HL-60/S4 treated with phorbol 12-myristate 13-acetate at 8.2 ng/mL for 4 days and 3 days (cell line): ENCODE results near the gene PREX1.
"Not testable (repeated sequence)": the region's sequence is repeated elsewhere in the genome, so short reads cannot be mapped to it uniquely, and the experiment has no call there.

Experiments
- in situ Hi-C: fragments of 300-500 bp; cut with MboI; formaldehyde crosslinking; loops from 2 replicates; pipeline ENCODE4 v1.15.0; 2022; ENCODE audit warnings: low sequenced_read_pairs

PREX1 gene

DNA sequence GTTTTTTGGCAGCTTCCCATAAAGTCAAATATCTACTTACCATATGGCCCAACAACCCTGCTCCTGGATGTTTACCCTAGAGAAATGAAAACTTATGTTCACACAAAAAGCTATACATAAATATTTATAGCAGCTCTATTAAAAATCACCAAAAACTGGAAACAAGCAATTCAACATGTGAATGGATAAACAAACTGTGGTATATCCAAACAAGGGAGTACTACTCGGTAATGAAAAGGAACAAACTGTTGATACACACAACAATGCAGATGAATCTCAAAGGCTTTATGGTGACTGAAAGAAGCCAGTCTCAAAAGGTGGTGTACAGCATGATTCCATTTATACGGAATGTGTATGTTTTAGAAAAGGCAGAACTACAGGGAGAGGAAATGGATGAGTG is 48.4 kb downstream of the PREX1 start:
- in situ Hi-C loops = no loop called here

DNA sequence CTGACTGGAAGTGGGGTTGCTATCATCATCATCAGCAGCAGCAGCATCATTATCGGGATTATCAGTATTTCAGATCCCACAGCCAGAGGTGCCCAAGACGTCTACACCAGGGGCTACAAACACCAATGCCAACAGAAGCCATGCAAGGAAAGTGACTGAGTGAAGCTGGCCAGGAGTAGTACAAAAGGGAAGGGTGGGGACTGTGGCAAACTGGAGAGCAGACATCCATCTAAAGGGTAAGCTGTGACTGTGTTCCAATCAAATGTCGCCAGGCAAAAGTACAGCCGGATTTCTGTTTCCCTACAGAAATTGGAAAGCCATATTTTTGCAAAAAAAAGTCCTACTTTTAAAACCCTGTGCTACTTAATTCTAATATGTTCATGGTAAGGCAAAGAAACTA is 50.0 kb downstream of the PREX1 start:
- in situ Hi-C loops = no loop called here

DNA sequence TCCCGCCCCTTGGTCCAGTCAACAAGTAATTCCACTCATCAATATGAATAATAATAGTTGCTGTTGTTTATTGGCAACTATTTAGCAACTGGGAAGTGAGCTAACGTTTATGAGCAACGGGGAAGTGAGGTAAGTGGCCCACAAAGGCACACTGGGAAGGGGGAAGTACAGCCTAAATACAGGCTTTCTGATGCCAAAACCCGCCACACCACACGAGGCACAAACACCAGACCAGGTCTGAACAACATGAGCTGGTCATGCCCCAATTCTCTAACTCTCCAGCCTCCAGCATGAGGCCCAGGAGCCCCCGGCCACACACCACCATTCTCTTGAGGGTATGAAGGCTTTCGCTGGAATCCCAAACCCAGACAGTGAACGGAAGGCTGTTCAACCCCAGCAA is 50.8 kb downstream of the PREX1 start:
- in situ Hi-C loops = no loop called here

DNA sequence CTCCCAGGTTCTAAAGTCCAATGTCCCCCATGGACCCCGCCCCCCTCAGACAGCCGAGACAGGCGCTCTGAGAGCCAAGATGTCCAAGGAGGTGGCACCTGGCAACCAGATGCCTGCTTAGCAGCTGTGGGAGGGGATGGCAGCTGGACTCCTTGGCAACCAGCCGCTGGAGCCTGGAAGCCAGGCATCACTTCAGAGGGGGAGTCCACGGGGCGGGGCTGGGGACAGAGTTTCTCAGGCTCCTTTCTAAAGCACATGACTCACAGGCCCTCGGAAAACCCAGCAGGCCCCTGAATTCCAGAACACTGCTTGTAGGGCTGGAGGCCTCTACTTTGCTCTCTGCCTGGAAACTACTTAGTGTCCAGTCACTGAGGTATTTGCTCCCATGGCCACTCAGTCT is 51.5 kb downstream of the PREX1 start:
- in situ Hi-C loops = no loop called here

DNA sequence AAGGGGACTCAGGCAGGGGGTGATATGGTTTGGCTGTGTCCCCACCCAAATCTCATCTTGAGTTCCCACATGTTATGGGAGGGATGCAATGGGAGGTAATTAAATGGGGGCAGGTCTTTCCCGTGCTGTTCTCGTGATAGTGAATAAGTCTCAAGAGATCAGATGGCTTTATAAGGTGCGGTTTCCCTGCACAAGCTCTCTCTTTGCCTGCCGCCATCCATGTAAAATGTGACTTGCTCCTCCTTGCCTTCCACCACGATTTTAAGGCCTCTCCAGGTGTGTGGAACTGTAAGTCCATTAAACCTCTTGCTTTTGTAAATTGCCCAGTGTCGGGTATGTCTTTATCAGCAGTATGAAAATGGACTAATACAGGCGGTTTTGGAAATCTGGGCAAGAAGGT is 52.3 kb downstream of the PREX1 start:
- in situ Hi-C loops = not testable (repeated sequence)

DNA sequence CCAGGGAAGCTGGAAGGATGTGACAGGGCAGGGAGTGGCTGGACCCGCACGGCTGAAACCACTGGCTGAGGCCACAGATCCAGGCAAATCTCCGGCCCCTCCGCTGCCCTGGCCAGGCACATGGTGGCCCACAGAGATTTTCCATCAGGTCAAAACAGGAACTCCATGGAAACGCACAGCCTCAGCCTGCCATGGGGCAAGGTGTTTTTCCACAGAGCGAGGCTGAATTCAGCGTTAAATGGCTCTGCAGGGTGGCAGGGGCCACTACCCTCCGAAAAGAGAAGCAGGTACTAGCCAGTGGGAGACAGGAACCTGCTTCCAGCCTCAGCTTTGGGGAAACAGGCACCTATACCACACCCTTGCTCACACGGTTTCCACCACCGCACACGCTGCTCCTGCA is 53.1 kb downstream of the PREX1 start:
- in situ Hi-C loops = no loop called here

DNA sequence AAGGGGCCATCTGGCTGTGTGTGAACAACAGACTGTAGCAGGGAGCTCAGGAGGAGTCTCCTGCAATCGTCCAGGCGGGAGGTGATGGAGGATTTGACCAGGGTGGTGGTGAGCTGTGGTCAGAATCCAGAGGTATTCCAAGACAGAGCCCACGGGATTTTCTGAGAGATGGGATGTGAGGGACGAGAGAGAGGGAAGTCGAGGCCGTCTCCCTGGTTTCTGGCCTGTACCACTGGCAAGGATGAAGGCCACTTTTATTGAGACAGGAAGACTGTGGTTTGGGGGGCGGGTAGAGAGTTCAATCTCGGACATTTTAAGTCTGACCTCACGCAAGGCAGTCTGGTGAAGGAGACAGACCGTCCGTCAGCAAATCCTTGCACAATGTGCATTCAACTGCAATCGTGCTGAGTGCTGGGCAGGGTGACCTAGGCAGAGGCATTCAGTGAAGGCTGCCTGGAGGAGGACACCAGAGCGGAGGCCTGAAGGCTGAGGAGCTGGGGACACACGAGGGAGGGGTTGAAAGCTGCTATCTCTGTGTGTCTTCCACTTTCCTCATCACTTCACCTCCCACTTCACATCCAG is 53.9 kb downstream of the PREX1 start:
- in situ Hi-C loops = no loop called here

DNA sequence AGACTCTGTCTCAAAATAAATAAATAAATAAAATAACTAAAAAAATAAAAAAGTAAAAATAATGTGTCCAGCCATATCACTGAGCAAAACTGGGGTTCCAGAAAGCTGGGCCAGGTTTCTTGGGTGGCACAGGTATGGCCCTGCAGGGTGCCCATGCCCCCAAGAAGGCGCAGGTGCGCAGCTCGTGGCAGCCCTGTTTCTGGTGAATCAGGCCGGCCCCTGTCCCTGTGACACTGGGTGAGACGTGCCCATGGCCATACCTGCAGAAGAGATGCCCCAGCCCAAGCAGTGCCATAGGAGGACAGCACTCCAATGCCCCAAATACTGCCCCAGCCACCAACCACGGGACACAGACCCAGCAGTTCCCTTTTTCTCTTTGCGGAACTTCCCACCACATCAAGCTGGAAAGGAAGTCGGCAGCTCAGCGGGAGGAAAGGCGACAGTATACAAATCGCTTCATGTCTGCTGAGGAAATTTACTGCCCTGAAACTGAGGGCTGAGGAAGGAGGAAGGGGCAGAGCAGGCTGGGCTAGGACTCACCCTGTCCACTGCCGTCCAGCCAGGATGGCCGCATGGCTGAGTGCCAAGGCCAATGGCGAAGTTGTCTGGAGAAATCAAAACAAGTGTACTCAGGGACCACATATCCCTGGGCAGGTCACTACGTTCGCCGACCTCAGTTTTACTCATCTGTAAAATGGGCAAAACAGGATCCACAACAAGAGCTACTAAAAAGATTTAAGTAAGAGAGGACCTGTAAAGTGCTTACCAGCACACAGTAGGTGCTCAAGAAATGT is 55.4 kb downstream of the PREX1 start:
- in situ Hi-C loops = no loop called here

DNA sequence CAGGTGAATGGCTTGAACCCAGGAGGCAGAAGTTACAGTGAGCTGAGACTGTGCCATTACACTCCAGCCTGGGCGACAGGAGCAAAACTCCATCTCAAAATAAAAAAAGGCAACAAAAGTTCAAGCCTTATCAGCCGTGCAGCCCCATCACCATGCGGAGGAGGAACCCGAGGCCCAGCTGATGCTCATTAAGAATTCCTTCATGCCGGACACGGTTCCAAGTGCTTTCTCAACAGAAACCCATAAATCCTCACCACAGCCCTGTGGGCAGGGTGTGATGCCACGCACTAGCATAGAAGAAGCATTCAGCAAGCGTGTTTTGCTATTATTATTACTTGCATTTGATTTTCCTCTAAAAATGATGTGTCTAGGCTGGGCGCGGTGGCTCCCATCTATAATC is 56.3 kb downstream of the PREX1 start:
- in situ Hi-C loops = no loop called here

DNA sequence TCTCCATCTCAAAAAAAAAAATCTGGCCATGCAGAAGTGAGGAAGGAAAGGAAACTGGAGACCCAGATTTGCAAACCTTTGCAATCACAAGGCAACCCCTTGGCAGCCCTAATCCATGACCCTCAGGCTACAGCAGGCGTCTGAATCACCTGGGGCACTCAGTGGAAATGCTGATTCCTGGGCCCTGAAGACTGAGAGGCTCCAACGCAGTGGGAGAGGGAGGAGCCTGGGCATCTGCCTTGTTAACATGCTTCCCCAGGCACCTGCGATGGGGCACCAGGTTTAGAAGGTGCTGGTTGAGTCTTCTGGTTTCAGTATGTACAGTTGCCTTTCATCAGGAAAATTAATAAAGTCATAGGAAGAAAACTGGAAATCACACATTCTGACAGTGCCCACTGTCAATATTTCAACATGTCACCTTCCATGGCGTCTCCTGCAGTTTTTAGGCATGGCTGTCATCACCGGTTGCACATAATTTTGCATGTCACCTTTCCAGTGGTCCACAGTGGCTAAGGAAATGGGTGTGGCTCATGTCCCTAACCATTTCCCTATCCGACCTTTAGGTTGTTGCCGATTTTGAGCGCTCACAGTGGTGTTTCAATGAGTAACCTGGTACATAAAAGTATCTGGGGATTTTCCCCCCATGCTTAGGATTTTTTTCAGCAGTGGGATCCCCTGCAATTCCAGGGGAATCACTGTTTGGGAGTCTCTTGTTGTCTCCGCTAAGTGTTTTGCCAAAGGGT is 56.9 kb downstream of the PREX1 start:
- in situ Hi-C loops = no loop called here

DNA sequence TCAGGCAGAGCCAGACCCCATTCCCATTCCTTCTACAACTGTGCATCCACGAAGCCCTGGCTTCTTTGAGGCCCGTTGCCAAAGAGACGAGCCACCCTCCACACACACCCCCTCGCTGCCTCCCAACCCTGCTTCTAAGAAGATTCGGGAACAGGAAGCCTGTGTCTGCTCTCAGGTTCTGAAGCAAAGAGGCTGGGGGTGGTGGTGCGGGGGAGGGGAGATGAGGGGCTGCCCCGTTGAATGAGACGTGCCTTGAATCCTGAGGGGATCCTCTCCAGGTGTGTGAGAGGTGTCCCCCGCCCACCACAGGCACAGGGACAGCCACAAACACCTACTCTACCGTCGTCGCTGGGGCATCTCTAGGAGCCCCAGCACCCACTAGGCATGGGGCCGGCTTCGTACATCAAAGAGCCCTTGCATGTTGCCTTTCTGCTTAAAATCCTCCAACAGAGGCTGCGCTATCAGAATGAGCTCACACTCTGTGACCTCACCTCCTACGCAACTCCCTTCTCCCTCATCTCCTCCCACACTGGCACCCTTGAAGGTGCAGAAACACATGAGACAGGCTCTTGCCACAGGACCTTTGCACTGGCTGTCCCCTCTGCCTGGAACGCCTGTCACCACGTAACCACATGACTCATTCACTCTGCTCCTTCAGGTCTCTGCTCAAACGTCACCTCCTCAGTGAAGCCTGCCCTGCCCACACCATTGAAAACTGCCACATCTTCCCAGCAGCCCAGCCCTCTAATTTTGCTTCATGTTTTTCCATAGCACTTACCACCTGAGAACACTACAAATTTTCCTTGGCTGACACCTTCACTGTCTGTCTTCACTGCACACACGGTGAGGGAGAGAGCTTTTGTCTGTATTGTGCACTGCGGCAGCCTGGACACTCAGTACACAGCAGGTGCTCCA is 58.5 kb downstream of the PREX1 start:
- in situ Hi-C loops = no loop called here

DNA sequence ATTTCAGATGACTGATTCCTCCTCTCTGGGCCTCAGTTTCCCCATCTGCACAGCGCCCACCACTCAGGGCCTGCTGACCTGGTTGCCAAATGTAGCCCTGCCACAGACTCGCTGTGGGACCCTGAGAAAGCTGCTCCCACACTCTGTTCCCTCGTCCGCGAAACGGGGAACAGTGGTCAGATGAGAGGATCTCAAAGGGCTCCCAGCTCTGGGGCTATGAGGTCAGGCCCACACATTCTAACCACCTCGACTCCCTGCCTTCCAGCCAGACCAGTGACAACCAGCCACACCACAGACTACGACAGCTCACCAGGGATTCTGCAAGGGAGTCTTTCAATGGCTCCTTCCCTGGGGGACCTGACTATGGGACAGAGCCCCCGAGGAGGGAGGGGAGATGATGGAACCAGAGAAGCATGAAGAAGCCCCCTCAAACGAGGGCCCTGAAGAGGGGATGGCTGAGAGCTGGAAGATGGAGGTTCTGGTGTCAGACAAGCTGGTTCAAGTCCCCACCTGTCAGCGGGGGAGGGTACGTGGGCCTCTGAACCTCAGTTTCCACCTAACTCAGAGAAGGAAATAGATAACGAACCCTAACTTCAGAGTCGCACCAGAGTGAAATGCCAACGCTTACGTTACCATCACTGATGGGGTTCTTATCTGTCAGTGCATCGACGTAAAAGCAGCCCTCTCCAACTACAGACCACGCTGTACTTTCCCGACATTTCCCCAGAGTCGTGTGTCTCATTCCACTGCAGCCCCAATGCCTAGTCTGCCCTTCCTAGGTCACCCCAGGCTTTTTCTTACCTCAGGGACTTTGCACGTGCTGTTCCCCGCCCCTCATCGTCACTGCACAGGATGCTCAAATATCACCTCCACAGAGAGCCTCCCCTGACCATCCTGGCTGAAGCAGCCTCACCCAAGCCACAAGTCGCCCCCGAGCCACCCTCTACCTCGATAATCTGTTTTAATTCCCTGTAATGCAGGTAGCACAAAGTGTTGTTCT is 60.5 kb downstream of the PREX1 start:
- in situ Hi-C loops = no loop called here

DNA sequence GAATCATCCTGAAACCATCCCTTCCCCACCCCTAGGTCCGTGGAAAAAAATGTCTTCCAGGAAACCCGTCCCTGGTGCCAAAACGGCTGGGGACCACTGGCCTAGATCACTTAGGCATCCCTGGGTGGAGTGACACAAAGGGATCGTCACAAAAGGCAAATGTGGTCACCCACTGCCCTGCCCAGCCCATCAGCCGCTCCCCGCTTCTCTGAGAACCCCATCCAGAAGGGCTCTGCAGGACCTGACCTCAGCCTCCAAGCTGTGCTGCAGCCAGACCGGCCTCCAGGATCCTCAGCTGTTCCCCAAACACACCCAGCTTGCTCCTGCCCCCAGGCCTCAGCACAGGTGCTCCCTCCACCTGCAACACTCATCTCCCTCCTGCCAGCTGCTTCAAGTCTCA is 61.6 kb downstream of the PREX1 start:
- in situ Hi-C loops = no loop called here

DNA sequence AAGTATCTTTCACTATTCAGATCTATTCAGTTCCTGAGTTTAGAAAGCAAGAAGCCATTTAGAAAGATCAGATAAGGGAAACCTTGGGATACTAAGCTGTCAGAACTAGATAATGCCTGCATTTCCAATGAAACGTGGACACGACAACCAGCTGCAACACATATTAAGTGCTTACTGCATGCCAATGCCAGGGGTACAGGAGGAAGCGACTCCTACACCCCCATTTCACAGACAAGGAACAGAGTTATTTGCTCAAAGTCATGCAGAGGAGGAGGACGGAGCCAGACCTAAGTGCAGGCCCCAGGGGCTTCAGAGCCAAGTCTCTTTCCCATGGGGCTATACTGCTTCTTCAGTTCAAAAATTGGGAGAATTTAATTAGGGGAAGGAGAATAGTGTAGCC is 62.4 kb downstream of the PREX1 start:
- in situ Hi-C loops = no loop called here

DNA sequence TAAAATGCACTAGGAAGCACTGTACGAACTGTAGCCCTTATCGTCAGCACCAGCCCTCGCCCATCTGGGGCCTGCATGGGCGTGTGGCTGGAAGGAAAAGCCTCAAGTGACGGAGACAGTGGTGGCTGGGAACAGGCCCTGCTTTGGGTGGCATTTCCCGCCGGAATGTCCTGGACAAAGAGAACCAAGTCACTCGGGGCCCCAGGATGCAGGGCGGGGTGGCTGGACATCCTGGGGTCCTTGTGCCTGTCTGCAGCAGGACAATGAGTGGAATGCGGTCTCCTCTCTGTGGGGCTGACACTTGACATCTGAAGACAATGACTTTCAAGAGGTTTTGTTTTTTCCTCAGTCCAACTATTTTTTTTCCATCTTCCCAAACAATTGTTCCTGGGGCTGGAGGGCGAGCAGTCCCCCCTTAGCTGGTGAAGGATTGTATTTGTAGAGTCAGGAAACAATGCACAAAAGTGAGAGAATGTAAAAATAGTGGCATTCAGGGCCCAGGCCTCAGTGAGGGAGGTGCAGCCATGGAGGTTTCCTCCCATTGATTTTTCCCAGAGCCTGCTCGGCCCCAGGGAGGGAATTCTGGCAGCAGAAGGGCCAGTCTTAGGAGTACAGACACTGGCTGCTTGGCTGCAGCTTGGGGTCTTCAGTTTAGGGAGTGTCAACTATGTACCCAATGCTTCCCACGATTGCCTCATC is 64.4 kb downstream of the PREX1 start:
- in situ Hi-C loops = no loop called here

DNA sequence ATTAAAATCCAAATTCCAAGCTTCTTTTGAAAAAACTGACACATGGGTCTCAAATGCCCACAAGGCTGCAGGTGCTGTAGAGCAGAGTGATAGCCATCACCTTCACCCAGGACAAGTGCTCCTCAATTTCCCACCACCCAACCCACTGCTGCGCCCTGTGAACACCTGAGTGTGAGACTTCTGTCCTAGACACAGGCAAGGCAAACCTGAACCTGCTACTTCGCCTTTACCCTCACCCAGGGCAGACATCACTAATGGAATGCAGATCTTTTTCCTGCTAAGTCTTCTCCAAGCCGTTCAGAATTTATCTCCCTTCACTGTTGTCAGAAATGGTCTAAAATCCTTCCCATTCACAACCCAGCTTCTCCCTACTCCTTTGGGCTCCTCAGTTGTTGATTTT is 65.9 kb downstream of the PREX1 start:
- in situ Hi-C loops = no loop called here

DNA sequence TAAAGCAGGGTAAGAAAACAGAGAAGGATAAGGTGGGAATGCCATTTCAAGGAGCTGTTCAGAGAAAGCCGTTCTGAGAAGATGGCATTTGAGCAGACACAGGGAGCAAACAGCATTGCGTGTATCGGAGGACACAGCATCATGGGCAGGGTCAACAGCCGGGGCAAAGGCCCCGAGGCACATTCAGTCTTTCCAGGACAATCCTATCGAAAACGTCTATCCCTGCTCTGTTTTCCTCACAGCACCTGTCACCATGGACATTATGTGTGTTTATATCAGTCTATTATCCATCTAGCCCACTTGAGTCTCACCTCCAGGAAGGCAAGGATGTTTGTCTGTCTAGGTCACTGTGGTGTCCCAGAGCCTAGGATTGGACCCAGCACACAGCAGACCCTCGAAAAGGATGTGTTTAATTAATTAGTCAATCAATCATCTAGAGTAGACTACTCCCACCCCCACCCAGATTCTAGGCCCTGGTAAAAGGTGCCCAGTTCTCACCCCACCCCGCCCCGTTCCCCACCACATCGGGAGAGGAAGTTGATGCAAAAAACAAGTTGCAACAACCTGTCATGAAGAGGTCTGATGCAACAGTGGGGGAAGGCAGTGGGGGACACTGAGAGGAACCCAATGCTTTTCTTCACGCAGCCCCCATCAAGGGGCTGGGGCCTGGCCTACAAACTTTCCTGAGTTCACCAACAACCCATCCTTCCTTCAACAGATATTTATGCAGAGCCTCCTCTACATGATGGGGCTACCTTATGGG is 66.6 kb downstream of the PREX1 start:
- in situ Hi-C loops = no loop called here

DNA sequence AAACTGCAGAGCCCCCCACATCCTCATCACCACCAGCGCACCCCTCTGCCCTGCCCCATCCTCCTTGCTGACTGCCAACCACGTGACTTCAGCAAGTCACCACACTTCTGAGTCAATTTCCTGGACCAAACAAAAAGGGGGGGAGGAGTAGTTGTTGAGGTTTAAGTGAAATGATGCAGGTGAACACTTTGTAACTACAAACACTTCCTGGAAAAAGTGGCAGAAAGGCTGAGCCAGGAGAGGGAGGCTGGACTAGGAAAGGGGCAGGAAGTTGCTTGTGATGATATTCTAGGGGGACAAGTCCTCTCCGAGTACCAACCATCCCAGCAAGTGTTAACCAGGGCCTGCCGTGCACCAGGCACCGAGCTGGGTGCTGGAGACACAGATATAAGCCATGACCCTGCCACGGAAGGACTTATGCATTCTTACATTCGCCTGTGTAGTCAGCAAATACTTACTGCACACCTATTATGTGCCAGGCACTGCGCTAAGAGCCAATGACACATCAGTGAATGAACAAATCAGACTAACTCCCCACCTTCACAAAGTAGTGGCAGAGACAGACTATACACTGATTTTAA is 67.3 kb downstream of the PREX1 start:
- in situ Hi-C loops = no loop called here
